ENCODE data around the gene SEMA5A. TPM values are rescaled to one million over a fixed set of nuclear protein-coding genes. Genes with fewer than 3 reads are reported as not detected.

SEMA5A gene
- total RNA-seq, 4 donors from 2014 or later = 2.4 to 129 (median 10.0) TPM

DNA sequence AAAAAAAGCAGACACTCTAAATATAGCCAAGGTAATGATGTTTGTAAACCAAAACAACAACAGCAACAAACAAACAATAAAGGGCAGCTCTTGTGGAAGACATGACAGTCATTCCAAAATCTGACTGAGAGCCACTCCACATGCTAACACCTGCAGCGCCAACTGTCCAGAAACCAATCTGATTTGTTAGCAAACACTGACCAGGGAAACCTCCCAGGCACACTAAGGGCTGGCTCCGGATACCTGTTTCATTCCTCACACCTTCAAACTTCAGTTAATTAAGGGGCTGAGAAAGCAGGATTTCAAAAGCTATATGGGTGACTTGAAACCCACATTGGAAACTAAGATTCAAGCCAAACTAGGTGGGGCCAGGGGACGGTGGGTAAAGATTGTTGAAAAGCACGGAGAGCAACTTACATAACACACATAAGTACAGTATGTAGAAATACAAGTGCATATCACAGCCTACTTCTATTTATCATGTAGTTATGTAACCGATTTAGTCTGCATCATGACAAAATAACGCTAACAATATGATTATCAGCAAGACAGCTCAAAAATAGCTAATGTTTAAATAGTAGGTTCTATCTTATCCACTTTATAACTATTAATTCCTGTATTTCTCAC lies 203.6 kb downstream of the SEMA5A start:
- Histone ChIP-seq H3K4me1 (peaks cover 0 to 6% of the 10 kb centered on the region in 2 donors), H3K27ac (no peak overlapping the region), H3K27me3 (no peaks in the 10 kb centered on the region), H3K9me3 (no peaks in the 10 kb centered on the region), H3K36me3 (no peaks in the 10 kb centered on the region), H3K4me3 (no peak overlapping the region)
- intact Hi-C loops (cut with DNase I; ENCODE audit: low total_unique reads) = no loop called here
- TF ChIP-seq, protein P1, sequence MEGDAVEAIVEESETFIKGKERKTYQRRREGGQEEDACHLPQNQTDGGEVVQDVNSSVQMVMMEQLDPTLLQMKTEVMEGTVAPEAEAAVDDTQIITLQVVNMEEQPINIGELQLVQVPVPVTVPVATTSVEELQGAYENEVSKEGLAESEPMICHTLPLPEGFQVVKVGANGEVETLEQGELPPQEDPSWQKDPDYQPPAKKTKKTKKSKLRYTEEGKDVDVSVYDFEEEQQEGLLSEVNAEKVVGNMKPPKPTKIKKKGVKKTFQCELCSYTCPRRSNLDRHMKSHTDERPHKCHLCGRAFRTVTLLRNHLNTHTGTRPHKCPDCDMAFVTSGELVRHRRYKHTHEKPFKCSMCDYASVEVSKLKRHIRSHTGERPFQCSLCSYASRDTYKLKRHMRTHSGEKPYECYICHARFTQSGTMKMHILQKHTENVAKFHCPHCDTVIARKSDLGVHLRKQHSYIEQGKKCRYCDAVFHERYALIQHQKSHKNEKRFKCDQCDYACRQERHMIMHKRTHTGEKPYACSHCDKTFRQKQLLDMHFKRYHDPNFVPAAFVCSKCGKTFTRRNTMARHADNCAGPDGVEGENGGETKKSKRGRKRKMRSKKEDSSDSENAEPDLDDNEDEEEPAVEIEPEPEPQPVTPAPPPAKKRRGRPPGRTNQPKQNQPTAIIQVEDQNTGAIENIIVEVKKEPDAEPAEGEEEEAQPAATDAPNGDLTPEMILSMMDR (IDR thresholded peaks at IDR 0.05) = no peak
- TF ChIP-seq POLR2A (IDR thresholded peaks at IDR 0.05) = no peak
- no peak for DNase-seq

DNA sequence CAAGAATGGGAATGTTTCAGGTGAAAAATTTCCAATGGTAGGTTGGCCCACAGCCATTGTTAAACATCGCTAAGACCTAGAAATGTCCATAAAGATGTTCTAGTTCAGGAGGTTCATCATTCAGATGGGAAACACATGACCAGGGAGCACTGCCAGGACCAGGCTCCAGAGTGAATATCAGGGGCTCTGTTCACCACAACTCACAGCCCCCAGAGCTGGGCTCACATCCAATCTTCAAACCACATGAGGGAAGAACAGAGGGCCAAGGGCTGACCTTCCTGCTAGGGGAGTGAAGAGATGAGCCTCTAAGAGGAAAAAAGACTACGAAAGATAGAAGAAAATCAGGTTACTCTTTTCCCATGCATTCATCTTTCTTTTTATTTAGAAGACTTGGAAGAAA lies 205.8 kb downstream of the SEMA5A start:
- no peak for DNase-seq
- Histone ChIP-seq H3K27ac (no peak overlapping the region), H3K36me3 (no peaks in the 10 kb centered on the region), H3K9me3 (no peaks in the 10 kb centered on the region), H3K4me1 (peaks cover 0 to 6% of the 10 kb centered on the region in 2 donors), H3K27me3 (no peaks in the 10 kb centered on the region), H3K4me3 (no peak overlapping the region)
- no peak for TF ChIP-seq POLR2A (IDR thresholded peaks at IDR 0.05)
- TF ChIP-seq, protein P1 (IDR thresholded peaks at IDR 0.05) = no peak
- intact Hi-C loops (cut with DNase I; ENCODE audit: low total_unique reads) = no loop called here

GRCh38 chr5:9339206-9339818 lies 206.6 kb downstream of the SEMA5A start:
- no peaks in the 10 kb centered on the region for H3K9me3 ChIP-seq
- DNase-seq = no peak
- H3K4me1 ChIP-seq = peaks cover 0 to 6% of the 10 kb centered on the region in 2 donors
- TF ChIP-seq, protein P1 (IDR thresholded peaks at IDR 0.05) = no peak
- TF ChIP-seq POLR2A (IDR thresholded peaks at IDR 0.05) = no peak
- H3K4me3 ChIP-seq = no peak overlapping the region
- intact Hi-C loops (cut with DNase I; ENCODE audit: low total_unique reads) = no loop called here
- H3K27me3 ChIP-seq = no peaks in the 10 kb centered on the region
- H3K36me3 ChIP-seq = no peaks in the 10 kb centered on the region
- H3K27ac ChIP-seq = no peak overlapping the region

- no peak for DNase-seq
- no peaks in the 10 kb centered on the region for H3K36me3 ChIP-seq
- H3K4me3 ChIP-seq = no peak overlapping the region
- H3K27ac ChIP-seq = no peak overlapping the region
- no peaks in the 10 kb centered on the region for H3K9me3 ChIP-seq
- intact Hi-C loops (cut with DNase I; ENCODE audit: low total_unique reads) = no loop called here
- no peak for TF ChIP-seq POLR2A (IDR thresholded peaks at IDR 0.05)
- TF ChIP-seq, protein P1 (IDR thresholded peaks at IDR 0.05) = no peak
- peaks cover 0 to 6% of the 10 kb centered on the region in 2 donors for H3K4me1 ChIP-seq
- H3K27me3 ChIP-seq = no peaks in the 10 kb centered on the region
Observed at GRCh38 chr5:9338796-9339195, 207.1 kb downstream of the SEMA5A start.

- peaks cover 0 to 6% of the 10 kb centered on the region in 2 donors for H3K4me1 ChIP-seq
- H3K36me3 ChIP-seq = no peaks in the 10 kb centered on the region
- DNase-seq = no peak
- H3K9me3 ChIP-seq = no peaks in the 10 kb centered on the region
- no peak overlapping the region for H3K4me3 ChIP-seq
- TF ChIP-seq, protein P1 (IDR thresholded peaks at IDR 0.05) = no peak
- no peak for TF ChIP-seq POLR2A (IDR thresholded peaks at IDR 0.05)
- peak overlapping the region in 1 of 2 donors; percentile 8 for H3K27ac ChIP-seq
- intact Hi-C loops (cut with DNase I; ENCODE audit: low total_unique reads) = no loop called here
- H3K27me3 ChIP-seq = no peaks in the 10 kb centered on the region
Observed at GRCh38 chr5:9337928-9338595, 207.8 kb downstream of the SEMA5A start.

All from uterus (tissue), 4 donors.